Keratinocyte (primary cell): ENCODE data around the gene IFNA17.
A peak's percentile ranks its signal among the peaks of the same experiment; 100 is the strongest.

ENCODE experiments used
- CTCF ChIP-seq, 3 experiments: IDR thresholded peaks in 1 of 3; conservative IDR thresholded peaks in 1 of 3; optimal IDR thresholded peaks in 1 of 3; 2 replicates in 2 of 3; 3 replicates in 1 of 3; pipeline versions ENCODE3 to v1.5.1; 2011; ENCODE audit warnings: low read length in 3 of 3, mild to moderate bottlenecking in 3 of 3, moderate library complexity in 2 of 3, control low read depth in 1 of 3, inconsistent platforms in 1 of 3; ENCODE audit not compliant: insufficient read depth in 2 of 3; ENCODE audit errors: extremely low read depth in 1 of 3
- EZH2 ChIP-seq: IDR thresholded peaks from one replicate; pipeline ENCODE4 v1.6.1; 2012; ENCODE audit warnings: inconsistent platforms, mild to moderate bottlenecking, low read length, moderate library complexity

GRCh38 chr9:21252721-21253547 lies 24.9 kb upstream of the IFNA17 start:
- TF ChIP-seq CTCF (optimal IDR thresholded peaks at IDR 0.05 in 1 of 3, IDR thresholded peaks at IDR 0.05 in 1 of 3, conservative IDR thresholded peaks at IDR 0.05 in 1 of 3; ENCODE audit: extremely low read depth in 1 of 3, insufficient read depth in 2 of 3, low read length in 3 of 3), result peak; percentile 36 to 51 (median 45)
- no peak for TF ChIP-seq EZH2
